HEK293T (cell line): Measurements from ENCODE around the gene STXBP1.

Experiments used
- BHLHE40 ChIP-seq: fragments of 450-650 bp; IDR thresholded peaks from 2 replicates; pipeline ENCODE4 v1.6.1; 2016; ENCODE audit warnings: mild to moderate bottlenecking, moderate library complexity, borderline replicate concordance
- ELF4 ChIP-seq: fragments of 450-650 bp; IDR thresholded peaks from 2 replicates; pipeline ENCODE4 v1.6.1; 2017; ENCODE audit warnings: antibody characterized with exemption
- FOXM1 ChIP-seq: fragments of 450-650 bp; IDR thresholded peaks from 2 replicates; pipeline ENCODE4 v1.6.1; 2017; ENCODE audit warnings: mild to moderate bottlenecking, borderline replicate concordance
- HDGF ChIP-seq: fragments of 450-650 bp; IDR thresholded peaks from 2 replicates; pipeline ENCODE4 v1.6.1; 2017; ENCODE audit warnings: antibody characterized with exemption, borderline replicate concordance
- L3MBTL2 ChIP-seq: fragments of 450-650 bp; conservative IDR thresholded peaks from 2 replicates; pipeline ENCODE4 v1.6.1; 2016; ENCODE audit warnings: mild to moderate bottlenecking
- LEF1 ChIP-seq: fragments of 450-650 bp; IDR thresholded peaks from 2 replicates; pipeline ENCODE4 v1.6.1; 2017; ENCODE audit warnings: mild to moderate bottlenecking, borderline replicate concordance
- NFRKB ChIP-seq: fragments of 450-650 bp; IDR thresholded peaks from 2 replicates; pipeline ENCODE4 v1.6.1; 2016; ENCODE audit warnings: mild to moderate bottlenecking, moderate library complexity
- SP1 ChIP-seq: fragments of 450-650 bp; IDR thresholded peaks from 2 replicates; pipeline ENCODE4 v1.6.1; 2017
- TARDBP ChIP-seq: fragments of 450-650 bp; IDR thresholded peaks from 2 replicates; pipeline ENCODE4 v1.6.1; 2016

DNA sequence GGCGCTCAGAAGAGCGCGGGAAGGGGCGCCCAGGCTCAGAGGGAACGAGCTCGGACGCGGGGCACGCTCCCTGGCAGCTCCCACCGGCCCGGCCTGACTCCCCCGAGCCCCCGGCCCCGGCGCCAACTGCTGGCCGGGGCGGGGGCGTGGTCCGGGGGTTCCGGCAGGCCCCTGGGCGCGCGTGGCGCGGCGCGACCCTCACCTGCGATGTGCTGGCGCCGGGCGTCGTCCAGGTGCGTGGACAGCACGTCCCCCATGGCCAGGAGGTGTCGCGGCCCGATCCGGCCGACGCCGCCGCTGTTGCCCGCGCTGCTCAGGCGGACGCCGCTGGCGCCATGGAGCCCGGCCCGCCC lies 43.5 kb upstream of the STXBP1 start:
- TF ChIP-seq LEF1, result peak; percentile 67; the same call in 1 of the 2 replicates
- no peak for TF ChIP-seq HDGF
- no peak for TF ChIP-seq TARDBP
- no peak for TF ChIP-seq NFRKB
- TF ChIP-seq SP1, result no peak
- no peak for TF ChIP-seq L3MBTL2
- no peak for TF ChIP-seq FOXM1
- TF ChIP-seq BHLHE40, result no peak
- no peak for TF ChIP-seq ELF4
